ENCODE measurements around the gene NXT2. TPM values are rescaled to one million over a fixed set of nuclear protein-coding genes. Genes with fewer than 3 reads are reported as not detected.
A peak's percentile ranks its signal among the peaks of the same experiment; 100 is the strongest.
"Not testable (repeated sequence)": the region's sequence is repeated elsewhere in the genome, so short reads cannot be mapped to it uniquely, and the experiment has no call there.

NXT2 gene
- total RNA-seq, 1 donor from 2014 or later: 1.8 TPM

DNA sequence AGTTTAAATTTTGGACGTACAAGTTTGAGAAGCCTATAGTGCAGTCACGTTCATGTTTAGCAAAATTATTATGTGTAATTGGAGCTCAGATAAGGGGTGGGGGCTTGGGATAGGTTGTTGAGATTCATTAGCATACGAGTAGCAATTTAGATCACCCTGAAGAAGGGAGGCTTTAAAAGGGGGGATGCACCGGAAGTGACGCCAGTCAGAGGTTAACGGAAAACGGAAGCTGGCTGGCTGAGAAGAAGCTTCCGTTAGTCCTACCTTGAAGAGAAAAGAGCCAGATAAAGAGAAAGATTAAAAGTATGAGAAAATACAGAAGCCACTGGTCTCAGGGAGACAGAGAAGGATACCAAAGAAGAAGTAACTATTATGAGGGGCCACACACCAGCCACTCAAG is 1.1 kb upstream of the NXT2 start:
- no peak overlapping the region for H3K4me3 ChIP-seq
- TF ChIP-seq, protein P1, sequence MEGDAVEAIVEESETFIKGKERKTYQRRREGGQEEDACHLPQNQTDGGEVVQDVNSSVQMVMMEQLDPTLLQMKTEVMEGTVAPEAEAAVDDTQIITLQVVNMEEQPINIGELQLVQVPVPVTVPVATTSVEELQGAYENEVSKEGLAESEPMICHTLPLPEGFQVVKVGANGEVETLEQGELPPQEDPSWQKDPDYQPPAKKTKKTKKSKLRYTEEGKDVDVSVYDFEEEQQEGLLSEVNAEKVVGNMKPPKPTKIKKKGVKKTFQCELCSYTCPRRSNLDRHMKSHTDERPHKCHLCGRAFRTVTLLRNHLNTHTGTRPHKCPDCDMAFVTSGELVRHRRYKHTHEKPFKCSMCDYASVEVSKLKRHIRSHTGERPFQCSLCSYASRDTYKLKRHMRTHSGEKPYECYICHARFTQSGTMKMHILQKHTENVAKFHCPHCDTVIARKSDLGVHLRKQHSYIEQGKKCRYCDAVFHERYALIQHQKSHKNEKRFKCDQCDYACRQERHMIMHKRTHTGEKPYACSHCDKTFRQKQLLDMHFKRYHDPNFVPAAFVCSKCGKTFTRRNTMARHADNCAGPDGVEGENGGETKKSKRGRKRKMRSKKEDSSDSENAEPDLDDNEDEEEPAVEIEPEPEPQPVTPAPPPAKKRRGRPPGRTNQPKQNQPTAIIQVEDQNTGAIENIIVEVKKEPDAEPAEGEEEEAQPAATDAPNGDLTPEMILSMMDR (IDR thresholded peaks at IDR 0.05): no peak
- H3K27me3 ChIP-seq: no peaks in the 10 kb centered on the region
- intact Hi-C loops (cut with DNase I): loop anchor here (5.0 to 10.0 kb wide), 3 partner anchors 312 to 1443 kb away; partner anchors contain the start of genes AMMECR1, ATG4A and PSMD10
- DNase-seq (ENCODE audit: low spot score in 2 of 2): no peak
- H3K9me3 ChIP-seq: no peaks in the 10 kb centered on the region
- H3K36me3 ChIP-seq: no peaks in the 10 kb centered on the region
- H3K4me1 ChIP-seq: no peaks in the 10 kb centered on the region
- no peak overlapping the region for H3K27ac ChIP-seq

DNA sequence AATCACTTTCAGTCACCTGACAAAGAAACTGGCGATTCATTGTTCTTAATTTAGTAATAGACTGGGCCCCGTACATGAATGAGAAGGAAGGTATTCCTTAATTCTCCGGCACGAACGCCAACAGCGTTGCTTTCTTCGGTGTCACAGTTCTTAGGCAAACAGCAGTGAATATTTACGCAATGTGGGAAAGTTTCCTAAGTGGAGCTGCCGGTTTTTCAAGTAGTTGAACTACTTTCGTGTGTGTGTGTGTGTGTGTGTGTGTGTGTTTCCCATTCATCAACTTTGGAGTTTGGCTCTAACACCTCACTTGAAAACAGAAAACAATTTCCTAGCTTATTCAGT is 651 bp downstream of the NXT2 start:
- Histone ChIP-seq H3K4me3 (peak overlapping the region; percentile 55 to 66), H3K36me3 (no peaks in the 10 kb centered on the region), H3K27ac (peak overlapping the region; percentile 86 to 89), H3K27me3 (no peaks in the 10 kb centered on the region), H3K4me1 (no peaks in the 10 kb centered on the region), H3K9me3 (no peaks in the 10 kb centered on the region)
- TF ChIP-seq, protein P1 (IDR thresholded peaks at IDR 0.05): no peak
- DNase-seq (ENCODE audit: low spot score in 2 of 2): peak in 1 of 2 donors; percentile 63
- intact Hi-C loops (cut with DNase I): loop anchor here (1.0 to 10.0 kb wide), 5 partner anchors 196 to 1445 kb away; partner anchors contain the start of genes ACSL4, AMMECR1, ATG4A and PSMD10

DNA sequence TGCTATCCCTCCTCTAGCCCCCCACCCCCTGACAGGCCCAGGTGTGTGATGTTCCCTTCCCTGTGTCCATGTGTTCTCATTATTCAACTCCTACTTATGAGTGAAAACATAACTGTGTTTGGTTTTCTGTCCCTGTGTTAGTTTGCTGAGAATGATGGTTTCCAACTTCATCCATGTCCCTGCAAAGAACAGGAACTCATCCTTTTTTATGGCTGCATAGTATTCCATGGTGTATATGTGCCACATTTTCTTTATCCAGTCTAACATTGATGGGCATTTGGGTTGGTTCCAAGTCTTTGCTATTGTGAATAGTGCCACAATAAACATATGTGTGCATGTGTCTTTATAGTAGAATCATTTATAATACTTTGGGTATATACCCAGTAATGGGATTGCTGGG is 2.4 kb downstream of the NXT2 start:
- not testable (repeated sequence) for H3K36me3 ChIP-seq; H3K27ac ChIP-seq; DNase-seq (ENCODE audit: low spot score in 2 of 2); H3K4me1 ChIP-seq; H3K9me3 ChIP-seq; H3K4me3 ChIP-seq; H3K27me3 ChIP-seq
- intact Hi-C loops (cut with DNase I): loop anchor here (5.0 to 10.0 kb wide), 3 partner anchors 308 to 1447 kb away; partner anchors contain the start of genes AMMECR1, ATG4A and PSMD10

DNA sequence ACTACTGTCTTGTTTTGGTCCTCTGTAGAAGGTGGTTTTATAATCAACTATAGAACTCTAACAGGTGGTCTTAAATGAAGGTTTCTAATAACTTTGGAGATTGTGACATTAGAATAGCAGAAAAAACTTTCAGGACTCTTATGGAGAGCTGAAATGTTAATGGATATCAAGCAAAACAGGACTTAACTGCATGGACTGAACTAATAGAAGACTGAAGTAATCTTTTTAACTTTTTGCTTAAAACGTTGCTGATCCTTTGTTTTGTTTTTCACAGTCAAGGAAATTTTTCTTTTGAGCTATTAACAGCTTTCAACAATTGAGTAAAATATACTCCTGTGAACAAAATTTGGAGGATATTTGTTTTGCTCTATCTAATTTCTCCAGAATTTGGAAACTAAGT is 17.2 kb downstream of the NXT2 start:
- H3K4me1 ChIP-seq: no peaks in the 10 kb centered on the region
- intact Hi-C loops (cut with DNase I): no loop called here
- H3K27ac ChIP-seq: no peak overlapping the region
- no peaks in the 10 kb centered on the region for H3K36me3 ChIP-seq
- no peaks in the 10 kb centered on the region for H3K9me3 ChIP-seq
- TF ChIP-seq, protein P1 (IDR thresholded peaks at IDR 0.05): no peak
- H3K27me3 ChIP-seq: no peaks in the 10 kb centered on the region
- H3K4me3 ChIP-seq: no peak overlapping the region
- DNase-seq (ENCODE audit: low spot score in 2 of 2): no peak

DNA sequence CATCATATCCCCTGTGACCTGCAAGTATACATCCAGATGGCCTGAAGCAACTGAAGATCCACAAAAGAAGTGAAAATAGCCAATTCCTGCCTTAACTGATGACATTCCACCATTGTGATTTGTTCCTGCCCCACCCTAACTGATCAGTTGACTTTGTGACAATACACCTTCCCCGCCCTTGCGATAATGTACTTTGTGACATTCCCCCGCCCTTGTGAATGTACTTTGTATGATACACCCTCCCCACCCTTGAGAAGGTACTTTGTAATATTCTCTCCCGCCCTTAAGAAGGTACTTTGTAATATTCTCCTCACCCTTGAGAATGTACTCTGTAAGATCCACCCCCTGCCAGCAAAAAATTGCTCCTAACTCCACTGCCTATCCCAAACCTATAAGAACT is 39.4 kb downstream of the NXT2 start:
- H3K4me1 ChIP-seq; H3K27me3 ChIP-seq; DNase-seq (ENCODE audit: low spot score in 2 of 2); H3K9me3 ChIP-seq; H3K4me3 ChIP-seq; H3K27ac ChIP-seq; intact Hi-C loops (cut with DNase I); H3K36me3 ChIP-seq: not testable (repeated sequence)

DNA sequence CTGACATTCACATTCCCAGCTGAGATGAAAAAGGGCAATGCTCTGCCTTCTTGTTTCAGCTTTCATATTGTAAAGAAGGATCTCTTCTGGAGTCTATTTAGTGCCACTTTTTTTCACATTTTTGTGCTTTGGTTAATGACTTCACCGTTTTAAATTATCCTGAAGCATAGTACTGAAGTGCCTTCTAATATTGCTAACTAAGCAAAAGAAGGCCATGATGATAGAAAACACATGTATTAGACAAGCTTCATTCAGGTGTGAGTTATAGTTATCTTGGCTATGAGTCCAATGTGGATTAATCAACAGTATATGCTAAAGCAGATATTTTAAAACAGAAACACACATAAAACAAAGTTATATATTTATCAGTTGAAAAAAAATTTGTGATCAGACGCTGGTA is 40.4 kb downstream of the NXT2 start:
- Histone ChIP-seq H3K27me3 (no peaks in the 10 kb centered on the region), H3K27ac (no peak overlapping the region), H3K9me3 (no peaks in the 10 kb centered on the region), H3K4me3 (no peak overlapping the region), H3K36me3 (no peaks in the 10 kb centered on the region), H3K4me1 (no peaks in the 10 kb centered on the region)
- no peak for DNase-seq (ENCODE audit: low spot score in 2 of 2)
- TF ChIP-seq, protein P1 (IDR thresholded peaks at IDR 0.05): no peak
- intact Hi-C loops (cut with DNase I): no loop called here

DNA sequence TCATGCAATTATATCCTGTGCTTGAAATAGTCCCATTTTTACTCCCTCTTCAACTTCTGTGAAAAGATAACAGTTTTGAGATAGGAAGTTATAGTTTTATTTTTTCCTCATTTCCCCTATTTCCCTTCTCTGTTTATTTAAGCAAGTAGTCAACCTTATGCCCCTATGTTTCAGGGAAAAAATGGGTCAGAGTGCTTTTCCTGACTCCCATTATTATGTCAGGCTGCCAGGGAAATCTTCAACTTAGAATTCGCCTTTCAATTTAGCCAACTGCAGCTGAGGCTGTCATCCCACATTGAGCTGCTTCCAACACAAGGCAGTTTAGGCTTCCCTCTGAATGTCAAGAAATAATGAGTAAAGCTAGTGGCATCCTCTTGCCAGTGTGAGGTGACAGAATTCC is 42.3 kb downstream of the NXT2 start:
- Histone ChIP-seq H3K9me3 (no peaks in the 10 kb centered on the region), H3K4me1 (no peaks in the 10 kb centered on the region), H3K4me3 (no peak overlapping the region), H3K27ac (no peak overlapping the region), H3K27me3 (no peaks in the 10 kb centered on the region), H3K36me3 (no peaks in the 10 kb centered on the region)
- TF ChIP-seq, protein P1 (IDR thresholded peaks at IDR 0.05): no peak
- DNase-seq (ENCODE audit: low spot score in 2 of 2): no peak
- intact Hi-C loops (cut with DNase I): no loop called here
